NCI-H2227 treated with DMSO at 0.1 percent for 48 hours (cell line): ENCODE data around the gene ASAP2.
"Not testable (repeated sequence)": the region's sequence is repeated elsewhere in the genome, so short reads cannot be mapped to it uniquely, and the experiment has no call there.

ENCODE experiments used
- DNase-seq: peaks from one replicate; lab custom pipeline; 2025; lab: John Stamatoyannopoulos, UW

The ASAP2 gene

GRCh38 chr2:9380702-9381628, 174.4 kb downstream of the ASAP2 start:
- DNase-seq, result no peak

- no peak for DNase-seq
These were observed 176.1 kb downstream of the ASAP2 start for GRCh38 chr2:9382604-9383235.

GRCh38 chr2:9384521-9384920, 177.9 kb downstream of the ASAP2 start:
- no peak for DNase-seq

- DNase-seq, result no peak
These were observed 179.2 kb downstream of the ASAP2 start for GRCh38 chr2:9385841-9386240.

DNA sequence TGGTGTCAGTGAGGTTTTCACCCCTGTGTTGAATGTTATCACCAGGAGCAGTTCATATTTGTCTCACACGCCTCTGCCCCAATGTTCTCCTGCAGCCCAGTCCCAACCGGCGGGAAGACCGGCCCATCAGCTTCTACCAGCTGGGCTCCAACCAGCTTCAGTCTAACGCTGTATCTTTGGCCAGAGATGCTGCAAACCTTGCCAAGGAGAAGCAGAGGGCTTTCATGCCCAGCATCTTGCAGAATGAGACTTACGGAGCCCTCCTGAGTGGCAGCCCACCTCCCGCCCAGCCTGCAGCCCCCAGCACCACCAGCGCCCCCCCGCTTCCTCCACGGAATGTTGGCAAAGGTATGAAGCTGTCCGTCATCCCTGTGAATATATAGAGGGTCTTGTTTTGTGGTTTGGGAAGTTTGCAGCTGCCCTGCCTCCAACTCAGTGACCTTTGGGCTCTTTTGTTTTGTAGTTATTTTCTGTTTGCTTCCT, 181.6 kb downstream of the ASAP2 start:
- DNase-seq, result no peak

DNA sequence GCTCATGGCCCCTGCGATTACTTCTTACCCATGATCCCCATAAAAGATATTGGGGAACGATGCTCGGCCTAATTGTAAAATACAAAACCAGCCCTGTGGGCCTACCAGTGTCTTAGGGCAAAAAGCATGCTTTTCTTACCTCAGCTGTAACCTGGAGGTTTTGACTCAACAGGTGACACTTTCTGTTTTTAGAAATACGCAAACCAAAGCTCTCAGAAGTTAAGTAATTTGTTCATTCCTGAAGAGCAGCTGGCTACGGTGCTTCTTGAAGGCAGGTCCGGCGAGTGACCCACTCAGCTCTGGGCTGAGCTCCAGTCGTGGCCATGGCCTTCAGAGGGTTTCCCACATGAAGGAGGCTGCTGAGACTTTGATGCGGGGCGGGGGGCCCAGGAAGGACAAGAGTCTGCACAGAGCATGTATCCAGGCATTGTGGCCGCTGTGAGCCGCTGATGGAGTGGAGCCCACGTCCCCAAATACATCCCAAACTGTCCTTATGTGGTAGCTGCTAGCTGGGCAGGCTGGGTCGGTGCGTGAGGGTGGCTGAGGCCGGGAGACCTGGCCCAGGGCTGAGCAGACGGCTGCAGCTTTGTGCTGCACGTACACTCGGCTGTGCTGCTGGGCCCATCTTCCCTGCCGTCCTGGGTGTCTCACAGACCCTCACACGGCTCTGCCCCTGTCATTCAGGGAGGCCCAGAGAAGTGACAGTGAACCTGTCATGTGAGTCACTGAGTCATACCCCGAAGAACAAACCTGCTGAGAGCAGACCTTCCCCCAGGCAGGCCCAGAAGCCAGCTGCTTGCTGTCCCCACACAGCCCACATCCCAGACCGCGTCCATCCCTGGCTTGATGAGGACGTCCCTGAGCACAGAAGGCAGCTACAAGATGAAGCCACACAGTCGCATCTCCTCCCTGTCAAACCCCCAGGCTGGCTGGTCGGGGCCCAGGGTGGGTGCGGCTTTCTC, 182.6 kb downstream of the ASAP2 start:
- DNase-seq, result no peak

GRCh38 chr2:9390151-9390850, 183.7 kb downstream of the ASAP2 start:
- DNase-seq, result no peak

GRCh38 chr2:9390991-9391390, 184.4 kb downstream of the ASAP2 start:
- no peak for DNase-seq

GRCh38 chr2:9391961-9392720, 185.5 kb downstream of the ASAP2 start:
- no peak for DNase-seq

DNA sequence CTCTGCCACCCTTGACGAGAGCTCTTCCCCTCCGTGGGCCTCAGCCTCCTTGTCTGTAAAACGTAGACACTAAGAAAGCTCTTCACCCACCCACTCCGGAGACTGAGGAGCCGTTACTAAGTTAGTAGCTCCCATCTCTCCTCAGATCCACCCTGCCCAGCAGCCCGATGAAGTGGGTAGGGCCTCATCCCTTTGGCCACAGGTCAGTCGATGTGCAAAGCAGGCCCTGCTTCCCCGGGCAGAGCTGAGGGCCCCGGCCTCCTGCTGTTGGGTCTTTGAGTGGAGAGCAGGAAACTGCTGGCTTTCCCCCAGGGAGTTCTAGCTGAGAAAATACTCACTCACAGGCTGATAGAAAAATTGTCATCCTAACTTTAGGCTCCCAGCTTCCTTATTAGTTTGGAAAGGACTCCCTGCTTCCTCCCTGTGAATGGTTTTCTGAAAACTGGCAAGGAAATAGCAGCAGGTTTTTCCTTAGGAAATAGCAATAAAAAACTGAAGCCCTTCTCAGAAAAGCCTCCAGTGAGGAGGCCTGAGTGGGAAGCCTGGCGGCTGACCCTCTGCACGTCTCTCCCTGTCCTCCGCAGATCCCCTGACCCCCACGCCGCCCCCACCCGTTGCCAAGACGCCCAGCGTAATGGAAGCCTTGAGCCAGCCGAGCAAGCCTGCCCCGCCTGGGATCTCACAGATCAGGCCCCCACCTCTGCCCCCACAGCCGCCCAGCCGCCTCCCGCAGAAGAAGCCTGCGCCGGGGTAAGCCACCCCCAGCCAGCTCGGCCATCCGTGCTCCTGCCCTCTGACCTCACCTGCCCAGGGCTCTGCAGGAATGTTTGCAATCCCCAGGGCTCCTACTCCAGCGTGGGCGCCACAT, 186.5 kb downstream of the ASAP2 start:
- DNase-seq, result no peak

DNA sequence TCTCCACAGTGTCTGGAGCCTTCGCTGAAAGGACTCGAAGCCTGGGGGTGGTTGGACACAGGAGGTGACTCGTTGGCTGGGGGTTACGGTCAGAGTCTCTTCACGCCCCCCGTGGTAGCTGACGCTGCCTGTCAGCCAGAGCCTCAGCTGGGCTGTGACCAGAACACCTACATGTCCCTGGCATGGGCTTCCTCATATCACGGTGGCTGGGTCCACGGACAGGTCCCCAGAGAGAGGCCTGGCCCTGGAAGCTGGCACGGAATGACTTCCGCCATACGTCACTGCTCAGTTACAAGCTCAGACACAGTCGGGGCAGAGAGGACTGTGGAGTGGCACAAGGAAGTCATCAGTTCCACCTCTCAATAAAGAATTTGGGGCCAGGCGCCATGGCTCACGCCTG, 188.2 kb downstream of the ASAP2 start:
- DNase-seq, result no peak

- no peak for DNase-seq
These were observed 190.6 kb downstream of the ASAP2 start for GRCh38 chr2:9397201-9397600.

DNA sequence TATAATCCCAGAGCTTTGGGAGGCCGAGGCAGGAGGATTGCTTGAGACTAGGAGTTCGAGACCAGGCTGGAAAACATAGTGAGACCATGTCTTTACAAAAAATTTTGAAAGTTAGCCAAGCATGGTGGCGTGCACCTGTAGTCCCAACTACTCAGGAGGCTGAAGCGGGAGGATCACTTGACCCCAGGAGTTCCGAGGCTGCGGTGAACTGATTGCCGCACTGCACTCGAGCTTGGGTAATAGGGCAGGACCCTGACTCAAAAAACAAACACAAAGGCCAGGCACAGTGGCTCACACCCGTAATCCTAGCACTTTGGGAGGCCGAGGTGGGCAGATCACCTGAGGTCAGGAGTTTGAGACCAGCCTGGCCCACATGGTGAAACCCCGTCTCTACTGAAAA, 191.6 kb downstream of the ASAP2 start:
- not testable (repeated sequence) for DNase-seq

- DNase-seq, result no peak
These were observed 192.5 kb downstream of the ASAP2 start for GRCh38 chr2:9398881-9399780.

DNA sequence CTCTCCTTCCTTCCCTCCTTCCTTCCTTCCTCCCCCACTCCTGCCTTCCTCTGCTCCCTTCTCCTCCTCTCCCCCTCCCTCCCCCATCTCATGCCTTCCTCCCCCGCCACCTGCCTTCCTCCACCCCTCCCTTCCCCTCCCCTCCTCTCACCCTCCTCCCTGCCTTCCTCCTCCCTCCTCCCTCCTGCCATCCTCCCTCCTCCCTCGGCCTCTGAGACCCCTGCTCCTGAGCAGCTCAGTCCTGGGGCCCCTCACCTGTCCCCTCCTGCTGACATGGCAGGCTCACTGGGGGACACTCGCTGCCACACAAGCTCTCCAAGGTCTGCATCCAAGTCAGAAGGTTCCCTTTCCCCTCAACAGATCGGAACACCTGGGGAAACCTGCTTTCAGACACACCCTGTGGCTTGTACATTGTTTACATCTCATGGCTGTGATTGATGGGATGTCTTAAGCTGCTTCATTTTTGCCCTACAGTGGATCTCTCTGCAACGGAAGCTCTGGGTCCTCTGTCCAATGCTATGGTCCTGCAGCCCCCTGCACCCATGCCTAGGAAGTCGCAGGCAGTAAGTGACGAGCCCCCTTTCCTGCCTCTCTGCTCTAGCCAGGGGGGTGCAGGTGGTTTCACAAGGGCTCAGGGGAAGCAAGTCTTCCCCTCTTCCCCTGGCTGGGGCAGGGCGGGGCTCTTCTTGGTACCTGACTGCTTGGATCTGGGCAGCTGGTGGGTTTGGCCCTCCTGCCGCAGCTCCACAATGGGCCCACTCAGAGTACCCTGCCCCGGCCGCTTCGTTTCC, 193.9 kb downstream of the ASAP2 start:
- DNase-seq, result no peak

GRCh38 chr2:9401059-9401547, 194.5 kb downstream of the ASAP2 start:
- no peak for DNase-seq

GRCh38 chr2:9401646-9402371, 195.2 kb downstream of the ASAP2 start:
- no peak for DNase-seq
